ENCODE measurements around the gene YY1.

DNA sequence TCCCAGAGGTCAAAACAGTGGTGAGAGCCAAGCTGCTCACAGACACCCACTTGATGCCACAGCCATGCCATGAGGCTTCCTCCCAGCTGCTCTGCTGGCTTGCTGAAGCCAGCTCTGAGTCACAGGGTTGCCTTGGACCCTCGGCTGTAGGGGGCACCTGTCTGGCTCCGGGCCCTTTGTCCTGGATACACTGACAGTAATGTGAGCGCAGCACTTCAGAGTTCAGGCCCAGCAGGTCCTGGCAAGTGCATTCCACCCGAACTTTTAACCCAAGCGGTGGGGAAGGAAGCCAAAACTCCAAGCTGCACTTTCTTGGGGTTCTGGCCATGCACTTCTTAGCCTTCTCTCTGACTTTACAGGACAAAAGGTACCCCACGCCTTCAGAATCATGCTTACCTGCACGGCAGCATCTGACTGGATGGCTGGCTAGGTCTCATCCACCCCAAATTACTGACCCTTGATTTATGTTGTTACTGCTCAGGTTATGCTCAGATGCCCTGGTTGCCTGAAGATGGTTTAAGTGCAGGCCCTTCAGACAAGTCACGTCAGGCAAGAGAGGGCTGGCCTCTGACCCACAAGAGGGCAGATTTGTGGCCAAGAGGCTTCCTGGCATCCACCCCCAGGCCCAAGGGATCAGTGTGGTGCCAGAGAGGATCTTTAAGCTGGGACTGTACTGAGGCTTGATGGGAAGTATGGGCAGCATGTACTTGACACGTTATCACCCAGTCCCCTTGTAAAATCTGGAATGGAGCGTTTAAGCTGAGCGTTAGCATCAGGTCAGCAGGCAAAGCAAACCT lies 42.5 kb downstream of the YY1 start:
- TF ChIP-seq EZH2 (IDR thresholded peaks at IDR 0.05; ENCODE audit: insufficient read depth, poor library complexity, severe bottlenecking) = no peak
- no peak for TF ChIP-seq EZH2phosphoT487 (IDR thresholded peaks at IDR 0.05; ENCODE audit: insufficient read depth, low read depth)

All from GM23248 (cell line).